Ovary (tissue), 3 donors: ENCODE results near the gene C3.

ENCODE experiments used
- CTCF ChIP-seq, 3 donors: fragments of 450-650 bp in 2 of 3; fragments of 200-600 bp in 1 of 3; IDR thresholded peaks; one replicate each; pipeline versions ENCODE4 v1.5.1 to v1.8.0; 2016 to 2022; ENCODE audit warnings: antibody characterized with exemption in 3 of 3, mild to moderate bottlenecking in 1 of 3
- EP300 ChIP-seq: sonication (generic); formaldehyde crosslinking; IDR thresholded peaks from one replicate; pipeline ENCODE4 v1.6.1; 2017; ENCODE audit warnings: antibody characterized with exemption
- donor health status: DM: no; HTN: no; CAD: no.

DNA sequence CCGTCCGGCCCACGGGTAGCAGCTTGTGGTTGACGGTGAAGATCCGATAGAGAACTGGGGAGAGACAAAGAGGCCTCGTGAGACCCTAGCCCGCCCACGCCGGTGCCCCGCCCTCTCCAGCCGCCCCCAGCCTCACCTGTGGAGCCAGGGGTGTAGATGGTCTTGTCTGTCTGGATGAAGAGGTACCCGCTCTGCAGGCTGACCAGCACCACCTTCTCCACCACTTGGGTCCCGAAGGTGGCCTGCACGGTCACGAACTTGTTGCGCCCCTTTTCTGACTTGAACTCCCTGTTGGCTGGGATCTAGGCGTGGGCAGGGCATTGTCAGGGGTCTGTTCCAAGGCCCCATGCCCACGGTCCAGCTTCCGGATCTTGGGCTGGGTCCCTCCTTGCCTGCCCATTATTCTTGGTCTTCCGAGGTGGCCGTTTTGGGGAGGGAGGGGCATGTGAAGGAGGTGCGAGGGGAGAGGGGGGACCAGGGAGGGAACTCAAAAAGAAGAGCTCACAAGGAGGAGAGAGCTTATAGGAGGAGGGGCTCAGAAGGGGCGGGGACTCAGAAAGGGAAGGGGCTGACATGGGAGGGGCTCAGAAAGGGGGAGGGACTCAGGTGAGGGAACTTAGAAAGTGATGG is 2.2 kb downstream of the C3 start:
- no peak for TF ChIP-seq CTCF (IDR thresholded peaks at IDR 0.05)
- TF ChIP-seq EP300, result no peak
